HPDE6-E6E7 (cell line): ENCODE data around the gene AGRP.

Source experiments
- DNase-seq: peaks from one replicate; pipeline ENCODE4 v3.0.0; 2011; ENCODE audit warnings: missing footprints; ENCODE audit errors: extremely low spot score

AGRP gene

DNA sequence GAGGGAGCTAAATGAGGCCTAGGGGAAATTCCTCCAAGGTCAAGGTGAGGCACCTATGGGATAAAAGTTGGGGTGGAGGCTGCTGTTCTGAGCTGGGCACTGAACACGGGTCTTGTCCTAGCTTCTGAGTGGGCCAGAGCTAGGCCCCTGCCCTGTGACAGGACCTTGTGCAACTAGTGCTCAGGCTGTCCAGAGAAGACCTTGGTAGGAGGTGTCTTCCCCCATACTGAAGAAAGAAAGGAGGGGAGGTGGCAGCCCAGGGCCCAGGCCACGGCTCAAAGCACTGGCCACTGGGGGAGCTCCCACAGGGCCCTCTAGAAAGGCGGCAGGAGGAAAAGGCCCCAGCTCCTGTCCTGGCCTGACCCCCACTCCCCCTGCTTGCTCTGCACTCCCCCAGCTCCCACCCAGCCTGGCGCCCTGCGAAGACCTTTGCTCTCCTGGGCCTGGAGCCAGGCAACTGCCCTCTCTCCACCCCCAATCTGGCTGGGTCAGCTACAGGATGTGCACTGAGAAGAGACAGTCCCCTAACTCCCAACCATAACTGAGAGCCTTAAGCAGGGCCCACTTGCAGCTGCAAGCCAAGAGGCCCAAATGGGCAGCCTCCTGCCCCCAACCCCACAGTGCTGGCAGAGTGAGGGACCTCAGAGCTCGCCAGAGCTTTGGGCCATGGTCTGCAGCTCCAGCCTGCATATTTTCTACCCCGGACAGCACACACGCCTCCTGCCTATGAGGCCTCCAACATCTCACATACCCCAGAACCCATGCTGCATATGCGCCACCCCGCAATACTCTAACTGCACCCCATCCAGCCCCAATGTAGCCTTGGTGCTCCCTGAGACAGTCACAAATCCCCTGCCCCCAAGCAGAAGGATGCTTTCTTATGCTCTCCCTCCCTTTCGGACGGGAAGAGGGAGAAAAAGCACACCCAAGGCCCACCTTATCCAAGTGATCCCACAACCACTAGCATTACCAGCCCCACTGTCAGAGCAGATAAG is 37.1 kb downstream of the AGRP start:
- no peak for DNase-seq

GRCh38 chr16:67445441-67445912 is 37.9 kb downstream of the AGRP start:
- no peak for DNase-seq

DNA sequence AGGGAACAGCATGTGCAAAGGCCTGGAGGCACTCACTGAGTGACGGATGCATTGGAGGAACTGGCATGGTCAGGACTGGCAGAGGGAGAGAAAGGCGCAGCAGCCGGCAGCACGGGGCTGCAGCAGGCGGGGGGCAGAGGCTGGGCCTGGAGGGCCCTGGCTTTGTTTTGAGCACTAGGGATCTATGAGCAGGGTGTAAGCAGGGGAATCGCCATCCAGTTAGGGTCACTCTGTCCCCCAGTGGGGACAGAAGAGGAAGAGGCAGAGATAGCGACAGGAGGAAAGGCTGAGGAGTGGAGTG is 38.3 kb downstream of the AGRP start:
- DNase-seq: no peak

DNA sequence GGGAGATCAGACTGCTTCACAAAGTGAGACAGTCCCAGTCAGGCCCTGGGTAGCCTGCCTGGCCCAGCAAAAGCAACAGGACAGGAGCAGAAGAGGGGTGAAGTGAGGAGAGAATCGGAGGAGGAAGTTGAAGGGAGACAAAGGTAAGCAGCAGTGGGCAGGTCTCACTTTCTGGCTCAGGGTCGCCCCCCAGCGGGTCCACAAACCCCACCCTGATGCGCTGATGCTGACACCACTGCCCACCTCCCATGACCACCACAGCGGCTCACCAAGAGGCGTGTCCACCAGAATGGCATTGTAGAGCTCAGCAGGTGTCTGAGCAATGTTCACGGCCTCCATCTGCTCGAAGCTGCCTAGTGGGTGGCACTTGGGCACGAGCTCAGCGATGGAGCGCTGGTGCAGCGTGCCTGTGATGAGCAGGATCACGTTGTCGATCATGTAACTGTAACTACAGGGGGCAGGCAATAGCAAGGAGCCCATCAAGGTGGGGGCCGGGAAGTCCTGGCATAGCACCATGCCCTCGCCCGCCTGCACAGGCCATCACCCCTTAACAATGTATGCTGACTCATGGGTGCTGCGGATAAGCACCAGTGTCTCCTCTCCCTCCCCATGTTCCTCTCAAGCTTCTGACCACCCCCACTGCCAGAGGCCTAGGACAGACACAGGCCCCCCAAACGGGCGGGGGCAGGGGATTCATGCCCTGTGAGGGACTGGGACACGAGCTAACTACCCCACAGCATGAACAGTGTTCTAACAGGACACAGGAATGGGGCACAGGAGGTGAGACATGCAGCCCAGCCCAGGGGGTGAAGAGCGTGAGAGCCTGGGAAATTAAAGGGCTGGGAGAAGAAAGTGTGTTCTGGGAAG is 38.9 kb downstream of the AGRP start:
- no peak for DNase-seq

DNA sequence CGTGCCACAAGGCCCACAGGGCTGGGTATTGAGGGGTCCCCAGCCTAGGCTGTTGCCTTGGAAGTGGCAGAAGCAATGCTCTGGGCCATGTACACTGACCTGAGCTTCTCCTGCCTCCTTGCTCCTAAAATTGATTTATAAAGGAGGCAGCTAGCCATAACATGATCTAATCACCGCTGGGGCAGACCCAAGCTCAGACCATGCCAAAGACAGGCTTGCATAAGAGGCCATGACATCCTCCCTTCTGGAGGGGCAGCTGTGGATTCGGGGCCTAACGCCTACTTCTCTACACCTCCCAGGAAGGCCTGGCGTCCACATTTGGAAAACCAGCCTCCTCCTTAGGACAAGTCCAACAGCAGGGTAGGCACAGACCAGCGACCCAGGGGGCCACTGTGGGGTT is 40.1 kb downstream of the AGRP start:
- DNase-seq: no peak

DNA sequence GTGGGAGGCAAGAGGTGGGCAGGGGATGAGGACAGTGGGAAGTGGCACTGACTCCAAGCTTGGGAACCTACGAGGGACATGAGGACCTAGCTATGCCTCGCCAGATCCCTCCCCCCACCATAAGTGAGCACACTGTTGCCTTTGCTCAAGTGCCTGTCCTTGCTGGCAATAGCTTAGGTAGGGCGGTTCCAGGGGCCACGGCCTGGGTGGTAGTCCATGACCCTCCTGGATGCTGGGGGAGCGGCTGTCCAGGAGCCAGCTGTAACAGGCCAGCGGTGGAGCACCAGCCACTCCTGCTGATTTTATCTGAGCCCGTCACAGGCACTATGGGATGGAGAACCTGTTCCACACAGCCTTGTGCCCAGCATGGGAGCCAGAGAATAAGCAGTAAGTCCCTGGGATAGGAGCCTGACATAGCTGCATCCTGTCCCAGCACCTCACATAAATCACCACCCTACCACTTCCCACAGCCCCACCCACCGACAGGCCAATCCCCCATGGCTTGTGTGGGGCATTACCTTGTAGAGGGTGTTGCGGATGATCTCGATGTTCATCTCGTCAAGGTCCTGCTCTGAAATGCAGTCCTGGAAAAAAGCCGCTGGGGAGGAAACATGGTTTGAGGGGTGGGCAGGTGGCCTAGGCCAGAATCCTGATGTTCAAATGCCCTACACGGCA is 40.6 kb downstream of the AGRP start:
- DNase-seq: no peak

DNA sequence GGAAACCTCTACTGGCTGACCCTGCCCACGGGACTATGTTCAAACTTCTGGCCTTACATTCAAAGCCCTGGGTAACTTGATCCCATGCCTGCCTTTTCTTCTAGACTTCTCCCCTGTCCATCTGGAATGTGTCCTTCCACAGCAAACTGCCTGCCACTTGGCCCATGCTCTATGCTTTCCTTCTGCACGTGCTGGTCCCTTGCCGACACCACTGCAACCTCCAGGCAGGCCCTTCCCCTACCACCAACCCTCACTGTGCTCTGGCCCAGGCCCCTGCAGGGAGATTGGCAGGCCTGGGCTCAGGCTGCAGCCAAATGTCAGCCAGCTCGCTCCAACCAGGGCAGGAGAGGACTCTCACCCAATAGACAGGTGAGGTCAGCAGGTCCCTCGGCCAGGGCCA is 41.4 kb downstream of the AGRP start:
- no peak for DNase-seq

DNA sequence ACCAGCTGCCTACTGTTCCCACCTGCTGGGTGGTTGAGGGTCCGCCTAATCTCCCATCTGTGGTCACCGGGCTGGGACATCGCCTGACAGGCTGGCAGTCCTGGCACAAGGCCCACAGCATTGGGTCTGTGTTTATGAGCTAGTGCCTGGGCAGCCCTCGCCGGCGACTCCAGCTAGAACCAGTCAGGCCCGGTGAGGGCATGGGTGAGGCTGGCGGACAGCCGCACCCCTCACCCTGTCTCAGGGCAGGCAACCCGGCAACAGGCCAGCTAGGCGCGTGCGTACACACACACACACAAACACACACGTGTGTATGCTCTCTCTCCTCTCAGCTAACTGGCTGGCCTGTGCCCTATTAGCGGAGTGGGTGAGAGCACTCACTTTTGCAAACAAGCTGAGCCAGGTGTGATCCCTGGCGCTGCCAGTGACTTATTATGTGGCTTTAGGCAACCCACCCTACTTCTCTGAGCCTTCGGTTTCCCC is 42.0 kb downstream of the AGRP start:
- DNase-seq: no peak

DNA sequence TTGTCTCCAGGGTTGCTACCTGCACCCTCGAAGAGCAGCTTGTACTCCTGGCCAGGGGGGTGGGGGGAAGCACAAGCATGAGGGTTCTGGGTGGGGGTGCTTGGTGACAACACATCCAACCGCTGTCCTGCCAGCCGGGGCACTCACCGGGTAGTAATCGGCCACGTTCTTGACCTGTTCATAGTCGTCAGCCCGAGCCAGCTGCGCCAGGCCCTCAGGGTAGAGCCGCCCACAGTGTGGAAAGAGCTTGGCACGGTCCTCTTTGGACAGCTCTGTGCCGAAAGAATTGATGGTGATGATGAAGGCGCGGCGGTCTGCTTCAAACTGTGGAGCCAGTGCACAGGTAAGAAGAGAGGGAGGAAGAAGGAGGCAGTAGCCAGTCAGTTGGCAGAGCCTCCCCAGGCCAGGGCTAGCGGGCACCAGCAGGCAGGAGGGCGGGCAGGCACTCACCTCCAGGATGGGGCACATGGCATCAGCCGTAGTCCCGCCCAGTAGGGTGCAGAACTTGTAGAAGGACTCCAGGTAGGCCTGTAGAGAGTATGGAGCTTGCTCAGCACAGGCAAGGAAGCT is 44.4 kb downstream of the AGRP start:
- no peak for DNase-seq

DNA sequence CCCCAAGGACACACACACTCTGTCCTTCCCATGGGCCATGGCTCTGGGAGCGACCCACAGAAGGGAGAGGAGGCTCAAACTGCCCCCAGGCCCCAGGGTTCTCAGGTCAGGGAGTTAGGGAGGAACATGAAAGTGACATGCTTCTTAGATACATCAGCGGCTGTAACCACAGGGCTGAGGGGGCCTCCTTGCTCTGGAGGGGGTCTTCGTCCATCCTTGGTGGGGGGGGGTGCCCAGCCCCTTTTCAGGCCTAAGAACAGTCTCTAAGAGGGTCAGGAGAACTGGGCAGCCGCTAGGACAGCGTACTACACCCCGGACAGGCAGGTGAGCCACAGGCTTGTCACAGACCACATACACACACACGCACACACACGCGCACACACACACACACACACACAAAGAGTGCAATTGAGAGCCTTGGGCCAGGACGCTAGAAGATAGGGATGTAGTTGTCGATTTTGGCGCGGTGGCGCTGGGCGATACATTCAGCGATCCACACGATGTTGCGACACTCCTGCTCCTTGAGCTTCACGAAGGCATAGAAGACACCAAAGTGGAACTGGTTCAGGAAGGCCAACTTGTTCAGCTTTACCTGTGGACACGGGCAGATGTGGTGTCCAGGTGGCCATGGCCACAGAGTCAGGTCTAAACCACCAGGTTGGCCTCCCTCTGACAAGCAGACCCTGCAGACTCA is 45.1 kb downstream of the AGRP start:
- no peak for DNase-seq

DNA sequence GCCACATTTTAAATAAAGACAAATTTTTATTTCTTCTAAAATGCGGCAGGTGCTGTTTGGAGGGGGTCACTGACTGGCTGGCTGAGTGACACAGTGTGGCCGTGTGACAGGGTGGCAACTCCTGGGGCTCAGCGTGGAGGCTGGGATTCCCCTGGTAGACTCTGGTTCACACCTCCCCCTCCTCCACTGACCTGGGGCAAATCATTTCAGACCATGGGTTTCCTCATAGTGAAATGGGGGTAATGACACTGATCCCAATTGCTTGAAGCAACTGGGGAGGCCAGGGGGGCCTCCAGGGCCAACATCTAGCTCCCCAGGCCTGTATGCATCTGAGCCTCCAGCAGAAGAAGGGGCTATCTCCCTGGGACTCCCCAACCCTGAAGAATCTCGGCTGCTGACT is 45.8 kb downstream of the AGRP start:
- no peak for DNase-seq

GRCh38 chr16:67436640-67437193 is 46.6 kb downstream of the AGRP start:
- DNase-seq: no peak

DNA sequence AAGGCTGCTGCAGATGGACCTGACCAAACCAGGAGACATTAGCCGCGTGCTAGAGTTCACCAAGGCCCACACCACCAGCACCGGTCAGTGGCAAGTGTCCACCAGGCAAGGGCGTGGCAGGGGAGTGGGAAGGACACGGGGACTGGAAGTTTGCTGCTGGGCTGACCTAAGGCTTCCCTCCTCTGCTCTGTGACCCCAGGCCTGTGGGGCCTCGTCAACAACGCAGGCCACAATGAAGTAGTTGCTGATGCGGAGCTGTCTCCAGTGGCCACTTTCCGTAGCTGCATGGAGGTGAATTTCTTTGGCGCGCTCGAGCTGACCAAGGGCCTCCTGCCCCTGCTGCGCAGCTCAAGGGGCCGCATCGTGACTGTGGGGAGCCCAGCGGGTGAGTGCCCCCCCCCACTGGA is 47.6 kb downstream of the AGRP start:
- no peak for DNase-seq

GRCh38 chr16:67433131-67433719 is 50.1 kb downstream of the AGRP start:
- DNase-seq: no peak
